Mesenchymal stem cell (in vitro differentiated cells and primary cell): Measurements from ENCODE around the gene SUSD4.

Experiments used
- DNase-seq: peaks from one replicate; pipeline ENCODE4 v3.0.0-alpha.2; 2013
- H2AFZ ChIP-seq: one replicate; pipeline ENCODE4 v1.6.1; 2013; ENCODE audit warnings: low read depth, mild to moderate bottlenecking, control low read depth, inconsistent platforms, low read length, moderate library complexity
- H2AK5ac ChIP-seq: 2 replicates; pipeline ENCODE4 v1.6.1; 2013; ENCODE audit warnings: low read length, moderate library complexity, mild to moderate bottlenecking, inconsistent platforms; ENCODE audit not compliant: severe bottlenecking
- H2BK120ac ChIP-seq: one replicate; pipeline ENCODE4 v1.6.1; 2013; ENCODE audit warnings: low read depth, mild to moderate bottlenecking, inconsistent platforms, low read length, moderate library complexity
- H2BK12ac ChIP-seq, 2 experiments: one replicate each; pipeline ENCODE4 v1.6.1; 2013; ENCODE audit warnings: inconsistent platforms in 2 of 2, low read length in 2 of 2, mild to moderate bottlenecking in 2 of 2, moderate library complexity in 2 of 2, control low read depth in 1 of 2
- H2BK15ac ChIP-seq: one replicate; pipeline ENCODE4 v1.6.1; 2013; ENCODE audit warnings: mild to moderate bottlenecking, low read depth, inconsistent platforms; ENCODE audit not compliant: poor library complexity, severe bottlenecking
- H2BK5ac ChIP-seq: 2 replicates; pipeline ENCODE4 v1.6.1; 2013; ENCODE audit warnings: low read depth, mild to moderate bottlenecking, low read length, control low read depth, inconsistent platforms; ENCODE audit not compliant: poor library complexity, severe bottlenecking
- H3K14ac ChIP-seq, 2 experiments: one replicate each; pipeline ENCODE4 v1.6.1; 2013; ENCODE audit warnings: inconsistent platforms in 2 of 2, low read length in 2 of 2, control low read depth in 1 of 2, mild to moderate bottlenecking in 1 of 2, moderate library complexity in 1 of 2
- H3K18ac ChIP-seq, 2 experiments: one replicate each; pipeline ENCODE4 v1.6.1; 2013; ENCODE audit warnings: inconsistent platforms in 2 of 2, low read length in 2 of 2, control low read depth in 1 of 2, low read depth in 1 of 2, mild to moderate bottlenecking in 1 of 2
- H3K23ac ChIP-seq, 2 experiments: one replicate each; pipeline ENCODE4 v1.6.1; 2013; ENCODE audit warnings: inconsistent platforms in 2 of 2, low read length in 2 of 2, mild to moderate bottlenecking in 2 of 2, moderate library complexity in 2 of 2, control low read depth in 1 of 2
- H3K27ac ChIP-seq: 2 replicates; pipeline ENCODE4 v1.5.1; 2013; ENCODE audit warnings: mild to moderate bottlenecking, moderate library complexity, low read length, control low read depth, inconsistent platforms; ENCODE audit not compliant: poor library complexity, severe bottlenecking
- H3K27me3 ChIP-seq, 2 experiments: 2 replicates each; pipeline versions ENCODE4 v1.6.1 to v1.7.0; 2013; ENCODE audit warnings: low read length in 2 of 2, mild to moderate bottlenecking in 2 of 2, moderate library complexity in 2 of 2, control low read depth in 1 of 2, inconsistent platforms in 1 of 2; ENCODE audit not compliant: control insufficient read depth in 1 of 2, insufficient read depth in 1 of 2
- H3K36me3 ChIP-seq, 2 experiments: 2 replicates each; pipeline versions ENCODE4 v1.6.1 to v1.7.0; 2013; ENCODE audit warnings: low read length in 2 of 2, control low read depth in 1 of 2, inconsistent platforms in 1 of 2, low read depth in 1 of 2, mild to moderate bottlenecking in 1 of 2; ENCODE audit not compliant: insufficient read depth in 2 of 2, control insufficient read depth in 1 of 2
- H3K4ac ChIP-seq, 2 experiments: one replicate each; pipeline ENCODE4 v1.6.1; 2013; ENCODE audit warnings: inconsistent platforms in 2 of 2, low read length in 2 of 2, mild to moderate bottlenecking in 2 of 2, moderate library complexity in 2 of 2, control low read depth in 1 of 2, low read depth in 1 of 2
- H3K4me1 ChIP-seq: 2 replicates; pipeline ENCODE4 v1.6.1; 2013; ENCODE audit warnings: low read depth, low read length, control low read depth; ENCODE audit not compliant: control insufficient read depth, insufficient read depth
- H3K4me2 ChIP-seq: 2 replicates; pipeline ENCODE4 v1.6.1; 2013; ENCODE audit warnings: low read length, mild to moderate bottlenecking, inconsistent platforms; ENCODE audit not compliant: poor library complexity, severe bottlenecking
- H3K4me3 ChIP-seq, 2 experiments: 2 replicates each; pipeline versions ENCODE4 v1.5.1 to v1.7.0; 2013; ENCODE audit warnings: low read length in 2 of 2, mild to moderate bottlenecking in 2 of 2, control low read depth in 1 of 2, low read depth in 1 of 2; ENCODE audit not compliant: insufficient read depth in 1 of 2
- H3K79me1 ChIP-seq: replicated peaks from 2 replicates; pipeline ENCODE4 v1.6.1; 2013; ENCODE audit warnings: mild to moderate bottlenecking, control low read depth, low read length, inconsistent platforms; ENCODE audit not compliant: poor library complexity, severe bottlenecking
- H3K9ac ChIP-seq: 2 replicates; pipeline ENCODE4 v1.7.0; 2013; ENCODE audit warnings: mild to moderate bottlenecking, low read length, moderate library complexity
- H3K9me3 ChIP-seq: 2 replicates; pipeline ENCODE4 v1.7.0; 2013; ENCODE audit warnings: mild to moderate bottlenecking, low read length; ENCODE audit not compliant: control insufficient read depth
- H4K8ac ChIP-seq: one replicate; pipeline ENCODE4 v1.6.1; 2013; ENCODE audit warnings: inconsistent platforms, mild to moderate bottlenecking, low read length, moderate library complexity
- H4K91ac ChIP-seq: one replicate; pipeline ENCODE4 v1.6.1; 2013; ENCODE audit warnings: mild to moderate bottlenecking, low read length, inconsistent platforms
- WGBS: methylation state at CpG from one replicate; pipeline ENCODE4 v1.1.7; 2013; ENCODE audit warnings: mixed read lengths; 5-methylcytosine and 5-hydroxymethylcytosine counted together

Gene SUSD4

GRCh38 chr1:223349241-223349640 is 14.7 kb downstream of the SUSD4 start:
- Histone ChIP-seq H3K4me3 (no peak overlapping the region), H2BK15ac (no peak overlapping the region), H3K18ac (no peak overlapping the region), H3K9ac (no peak overlapping the region), H2AK5ac (no peak overlapping the region), H2BK120ac (no peak overlapping the region), H3K27me3 (peaks cover 38 to 68% of the 10 kb centered on the region in 2 experiments), H2BK12ac (no peak overlapping the region), H4K8ac (no peak overlapping the region), H4K91ac (no peak overlapping the region), H3K14ac (no peak overlapping the region), H3K4me1 (no peaks in the 10 kb centered on the region), H3K23ac (no peak overlapping the region), H2AFZ (no peak overlapping the region), H3K4ac (no peak overlapping the region), H3K79me1 (no peaks in the 10 kb centered on the region), H3K9me3 (no peaks in the 10 kb centered on the region), H3K36me3 (no peaks in the 10 kb centered on the region), H2BK5ac (no peak overlapping the region), H3K27ac (no peak overlapping the region), H3K4me2 (no peak overlapping the region)
- no peak for DNase-seq
- 94% methylated on average over 2 of the region's 3 CpGs for WGBS

- DNase-seq = no peak
- H3K79me1 ChIP-seq = no peaks in the 10 kb centered on the region
- H2BK15ac ChIP-seq = no peak overlapping the region
- no peak overlapping the region for H3K4ac ChIP-seq
- H2BK120ac ChIP-seq = no peak overlapping the region
- no peak overlapping the region for H2BK5ac ChIP-seq
- H3K23ac ChIP-seq = no peak overlapping the region
- no peak overlapping the region for H2AK5ac ChIP-seq
- no peaks in the 10 kb centered on the region for H3K4me1 ChIP-seq
- H3K27ac ChIP-seq = no peak overlapping the region
- peaks cover 33 to 68% of the 10 kb centered on the region in 2 experiments for H3K27me3 ChIP-seq
- H2BK12ac ChIP-seq = no peak overlapping the region
- H4K8ac ChIP-seq = no peak overlapping the region
- H3K4me3 ChIP-seq = no peak overlapping the region
- H3K4me2 ChIP-seq = no peak overlapping the region
- no peaks in the 10 kb centered on the region for H3K36me3 ChIP-seq
- H3K9me3 ChIP-seq = no peaks in the 10 kb centered on the region
- H3K18ac ChIP-seq = no peak overlapping the region
- no peak overlapping the region for H4K91ac ChIP-seq
- H3K9ac ChIP-seq = no peak overlapping the region
- WGBS = 87% methylated on average over 2 of the region's 2 CpGs
- no peak overlapping the region for H2AFZ ChIP-seq
- H3K14ac ChIP-seq = no peak overlapping the region
These were observed 15.5 kb downstream of the SUSD4 start for GRCh38 chr1:223348439-223348838.

- H2BK5ac ChIP-seq = no peak overlapping the region
- H3K4me1 ChIP-seq = no peaks in the 10 kb centered on the region
- no peak overlapping the region for H3K4me2 ChIP-seq
- no peak overlapping the region for H4K91ac ChIP-seq
- no peak overlapping the region for H3K9ac ChIP-seq
- H3K79me1 ChIP-seq = no peaks in the 10 kb centered on the region
- H3K27me3 ChIP-seq = peaks cover 29 to 64% of the 10 kb centered on the region in 2 experiments
- no peak overlapping the region for H3K27ac ChIP-seq
- no peak overlapping the region for H2BK15ac ChIP-seq
- WGBS = no CpG with 5 or more reads among the region's 4 CpGs
- no peak overlapping the region for H3K14ac ChIP-seq
- no peaks in the 10 kb centered on the region for H3K36me3 ChIP-seq
- H2AFZ ChIP-seq = no peak overlapping the region
- no peak overlapping the region for H3K23ac ChIP-seq
- H2BK12ac ChIP-seq = no peak overlapping the region
- no peak overlapping the region for H4K8ac ChIP-seq
- no peak overlapping the region for H3K4me3 ChIP-seq
- no peak overlapping the region for H2AK5ac ChIP-seq
- H2BK120ac ChIP-seq = no peak overlapping the region
- H3K18ac ChIP-seq = no peak overlapping the region
- H3K9me3 ChIP-seq = no peaks in the 10 kb centered on the region
- no peak overlapping the region for H3K4ac ChIP-seq
- DNase-seq = no peak
These were observed 16.4 kb downstream of the SUSD4 start for GRCh38 chr1:223347583-223347982.

- no peak overlapping the region for H4K8ac ChIP-seq
- no peak overlapping the region for H2BK120ac ChIP-seq
- no peaks in the 10 kb centered on the region for H3K79me1 ChIP-seq
- no peak overlapping the region for H2AK5ac ChIP-seq
- no peak overlapping the region for H4K91ac ChIP-seq
- no peak overlapping the region for H2BK5ac ChIP-seq
- H3K36me3 ChIP-seq = no peaks in the 10 kb centered on the region
- H3K4ac ChIP-seq = no peak overlapping the region
- H3K9me3 ChIP-seq = no peaks in the 10 kb centered on the region
- no peak overlapping the region for H3K4me3 ChIP-seq
- H3K14ac ChIP-seq = no peak overlapping the region
- peaks cover 16 to 62% of the 10 kb centered on the region in 2 experiments for H3K27me3 ChIP-seq
- no peak overlapping the region for H2BK15ac ChIP-seq
- no peak overlapping the region for H3K9ac ChIP-seq
- no peak overlapping the region for H2AFZ ChIP-seq
- H3K27ac ChIP-seq = no peak overlapping the region
- no peak overlapping the region for H3K4me2 ChIP-seq
- no peak for DNase-seq
- H3K4me1 ChIP-seq = no peaks in the 10 kb centered on the region
- no peak overlapping the region for H3K18ac ChIP-seq
- H3K23ac ChIP-seq = no peak overlapping the region
- WGBS = 86% methylated on average over 4 of the region's 4 CpGs
- H2BK12ac ChIP-seq = no peak overlapping the region
These were observed 17.7 kb downstream of the SUSD4 start for GRCh38 chr1:223346311-223346710.
